ENCODE measurements around the gene PMEPA1.

Gene PMEPA1

GRCh38 chr20:57670288-57671071 is 39.3 kb downstream of the PMEPA1 start:
- TF ChIP-seq TAF1 (IDR thresholded peaks at IDR 0.05; ENCODE audit: borderline replicate concordance, insufficient read depth, low read length) (no peak), POLR2AphosphoS5 (IDR thresholded peaks at IDR 0.05; ENCODE audit: low read depth, low read length) (no peak)

- TF ChIP-seq SIN3A (IDR thresholded peaks at IDR 0.05; ENCODE audit: borderline replicate concordance, insufficient read depth, low read length) (no peak), TAF1 (IDR thresholded peaks at IDR 0.05; ENCODE audit: borderline replicate concordance, insufficient read depth, low read length) (no peak), FOXP2 (optimal IDR thresholded peaks at IDR 0.05; ENCODE audit: borderline replicate concordance, extremely low read depth, extremely low read length, insufficient read depth) (no peak), REST (IDR thresholded peaks at IDR 0.05; ENCODE audit: insufficient read depth in 1 of 2, low read depth in 2 of 2, low read length in 2 of 2) (no peak), POLR2AphosphoS5 (IDR thresholded peaks at IDR 0.05; ENCODE audit: low read depth, low read length) (no peak)
Measured at GRCh38 chr20:57669632-57670031, 40.2 kb downstream of the PMEPA1 start.

GRCh38 chr20:57667924-57668782 is 41.7 kb downstream of the PMEPA1 start:
- TF ChIP-seq FOXP2 (optimal IDR thresholded peaks at IDR 0.05; ENCODE audit: borderline replicate concordance, extremely low read depth, extremely low read length, insufficient read depth) (no peak), SIN3A (IDR thresholded peaks at IDR 0.05; ENCODE audit: borderline replicate concordance, insufficient read depth, low read length) (no peak), REST (IDR thresholded peaks at IDR 0.05; ENCODE audit: insufficient read depth in 1 of 2, low read depth in 2 of 2, low read length in 2 of 2) (no peak), TAF1 (IDR thresholded peaks at IDR 0.05; ENCODE audit: borderline replicate concordance, insufficient read depth, low read length) (no peak), POLR2AphosphoS5 (IDR thresholded peaks at IDR 0.05; ENCODE audit: low read depth, low read length) (no peak)

DNA sequence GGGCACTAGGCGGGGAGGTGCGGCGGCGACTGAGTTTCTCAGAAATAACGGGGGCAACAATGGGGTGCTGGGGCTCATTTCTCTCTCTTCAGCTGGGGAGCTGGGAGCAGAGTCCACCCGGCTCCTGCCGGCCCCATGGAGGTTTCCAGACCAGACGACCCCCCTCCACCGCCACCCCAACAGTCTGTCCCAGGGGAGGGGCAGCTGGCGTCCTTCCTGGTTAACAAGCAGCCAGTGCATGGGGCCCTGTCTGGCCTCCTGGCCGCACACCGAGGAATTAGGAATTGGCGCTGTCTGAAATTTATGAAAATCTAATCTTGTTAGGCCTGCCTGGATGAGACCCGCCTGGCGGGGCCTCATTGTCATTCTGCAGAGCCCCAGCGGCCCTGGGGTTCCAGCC is 42.4 kb downstream of the PMEPA1 start:
- TF ChIP-seq REST (IDR thresholded peaks at IDR 0.05; ENCODE audit: insufficient read depth in 1 of 2, low read depth in 2 of 2, low read length in 2 of 2) = no peak
- no peak for TF ChIP-seq FOXP2 (optimal IDR thresholded peaks at IDR 0.05; ENCODE audit: borderline replicate concordance, extremely low read depth, extremely low read length, insufficient read depth)
- TF ChIP-seq TAF1 (IDR thresholded peaks at IDR 0.05; ENCODE audit: borderline replicate concordance, insufficient read depth, low read length) = no peak
- TF ChIP-seq SIN3A (IDR thresholded peaks at IDR 0.05; ENCODE audit: borderline replicate concordance, insufficient read depth, low read length) = no peak
- TF ChIP-seq POLR2AphosphoS5 (IDR thresholded peaks at IDR 0.05; ENCODE audit: low read depth, low read length) = no peak

DNA sequence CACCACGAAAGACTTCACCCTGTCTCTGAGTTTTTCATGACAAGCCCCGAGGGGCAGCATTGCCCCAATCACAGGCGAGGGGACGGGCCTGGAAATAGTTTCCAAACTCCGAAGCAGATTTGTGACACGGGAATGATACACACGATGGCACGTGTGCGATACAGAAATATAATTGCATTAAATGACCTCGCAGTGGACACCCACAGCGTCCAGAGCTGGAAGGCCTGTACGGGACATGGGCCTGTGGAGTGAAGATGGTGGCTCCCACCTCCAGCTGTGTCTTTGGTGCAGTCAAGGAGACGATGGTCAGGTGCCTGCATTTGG is 43.0 kb downstream of the PMEPA1 start:
- TF ChIP-seq REST (IDR thresholded peaks at IDR 0.05; ENCODE audit: insufficient read depth in 1 of 2, low read depth in 2 of 2, low read length in 2 of 2) (no peak), SIN3A (IDR thresholded peaks at IDR 0.05; ENCODE audit: borderline replicate concordance, insufficient read depth, low read length) (no peak), FOXP2 (optimal IDR thresholded peaks at IDR 0.05; ENCODE audit: borderline replicate concordance, extremely low read depth, extremely low read length, insufficient read depth) (no peak), POLR2AphosphoS5 (IDR thresholded peaks at IDR 0.05; ENCODE audit: low read depth, low read length) (no peak), TAF1 (IDR thresholded peaks at IDR 0.05; ENCODE audit: borderline replicate concordance, insufficient read depth, low read length) (no peak)

All from PFSK-1 (cell line).